GM21367 (cell line): Measurements from ENCODE around the gene NPIPA1.
"Not testable (repeated sequence)": the region's sequence is repeated elsewhere in the genome, so short reads cannot be mapped to it uniquely, and the experiment has no call there.

Experiments used
- ATAC-seq: cut with Tn5 transposase; IDR thresholded peaks from one replicate; pipeline ENCODE4 v1.9.1; 2021; ENCODE audit not compliant: unreplicated experiment

Gene NPIPA1

GRCh38 chr16:14937143-14937542 is at the start of gene NPIPA1:
Gene NPIPA1 (plus strand): TSS chr16:14937443. CDS start chr16:14937443, 0 bp downstream.
- not testable (repeated sequence) for ATAC-seq

GRCh38 chr16:14892111-14892510 is 45.1 kb upstream of the NPIPA1 start:
- not testable (repeated sequence) for ATAC-seq

- ATAC-seq: not testable (repeated sequence)
These were observed 41.9 kb upstream of the NPIPA1 start for GRCh38 chr16:14895382-14895781.

GRCh38 chr16:14896023-14896422 is 41.2 kb upstream of the NPIPA1 start:
- ATAC-seq: not testable (repeated sequence)

GRCh38 chr16:14897006-14897664 is 40.1 kb upstream of the NPIPA1 start:
- ATAC-seq: not testable (repeated sequence)

GRCh38 chr16:14898162-14898561 is 39.1 kb upstream of the NPIPA1 start:
- ATAC-seq: not testable (repeated sequence)

- not testable (repeated sequence) for ATAC-seq
These were observed 33.9 kb upstream of the NPIPA1 start for GRCh38 chr16:14903191-14903957.

GRCh38 chr16:14909744-14910143 is 27.5 kb upstream of the NPIPA1 start:
- not testable (repeated sequence) for ATAC-seq

- not testable (repeated sequence) for ATAC-seq
These were observed 26.2 kb upstream of the NPIPA1 start for GRCh38 chr16:14910833-14911629.

- not testable (repeated sequence) for ATAC-seq
These were observed 25.3 kb upstream of the NPIPA1 start for GRCh38 chr16:14911954-14912353.

GRCh38 chr16:14912588-14912987 is 24.7 kb upstream of the NPIPA1 start:
- ATAC-seq: not testable (repeated sequence)

- ATAC-seq: not testable (repeated sequence)
These were observed 18.7 kb upstream of the NPIPA1 start for GRCh38 chr16:14918504-14918903.

- ATAC-seq: not testable (repeated sequence)
These were observed 17.2 kb upstream of the NPIPA1 start for GRCh38 chr16:14919837-14920600.

GRCh38 chr16:14922285-14922684 is 15.0 kb upstream of the NPIPA1 start:
- ATAC-seq: not testable (repeated sequence)

GRCh38 chr16:14922968-14923367 is 14.3 kb upstream of the NPIPA1 start:
- ATAC-seq: not testable (repeated sequence)

- ATAC-seq: not testable (repeated sequence)
These were observed 13.7 kb upstream of the NPIPA1 start for GRCh38 chr16:14923394-14924088.

- not testable (repeated sequence) for ATAC-seq
These were observed 12.9 kb upstream of the NPIPA1 start for GRCh38 chr16:14924359-14924758.

GRCh38 chr16:14924982-14925381 is 12.3 kb upstream of the NPIPA1 start:
- not testable (repeated sequence) for ATAC-seq

GRCh38 chr16:14928064-14928714 is 9.1 kb upstream of the NPIPA1 start:
- ATAC-seq: not testable (repeated sequence)
